HepG2 (cell line): ENCODE measurements around the gene CC2D1A. TPM values are rescaled to one million over a fixed set of nuclear protein-coding genes. Genes with fewer than 3 reads are reported as not detected.
A peak's percentile ranks its signal among the peaks of the same experiment; 100 is the strongest.

Source experiments
- AGO2 ChIP-seq: fragments of 200-400 bp; formaldehyde crosslinking; optimal IDR thresholded peaks from 2 replicates; pipeline ENCODE3; 2017; ENCODE audit warnings: mild to moderate bottlenecking, low read depth, low read length, moderate library complexity
- ATF7-NPFF ChIP-seq: sonication (generic); formaldehyde crosslinking; IDR thresholded peaks from 2 replicates; pipeline ENCODE4 v1.8.1; 2023; ENCODE audit warnings: mild to moderate bottlenecking, low read depth, missing genetic modification reagents, moderate library complexity
- BORCS8-MEF2B ChIP-seq: sonication (generic); formaldehyde crosslinking; IDR thresholded peaks from 2 replicates; pipeline ENCODE4 v1.8.0; 2022; ENCODE audit warnings: mild to moderate bottlenecking, missing genetic modification reagents
- ESRRA ChIP-seq: sonication (generic); formaldehyde crosslinking; IDR thresholded peaks from 2 replicates; pipeline ENCODE4 v1.5.1; 2020; ENCODE audit warnings: mild to moderate bottlenecking, low read depth, missing genetic modification reagents
- GATAD2A ChIP-seq: IDR thresholded peaks from 2 replicates; pipeline ENCODE4 v1.6.1; 2016
- HNRNPL ChIP-seq: fragments of 200-400 bp; formaldehyde crosslinking; IDR thresholded peaks from 2 replicates; pipeline ENCODE4 v1.6.1; 2017; ENCODE audit warnings: mild to moderate bottlenecking, low read depth, low read length
- IRF2 ChIP-seq: IDR thresholded peaks from 2 replicates; pipeline ENCODE4 v1.6.1; 2018; ENCODE audit warnings: missing genetic modification reagents, missing compliant biosample characterization
- KLF6 ChIP-seq: IDR thresholded peaks from 2 replicates; pipeline ENCODE4 v1.8.0; 2016; ENCODE audit warnings: missing biosample characterization, missing genetic modification reagents
- LCORL ChIP-seq, 2 experiments: fragments of 450-650 bp in 1 of 2; sonication (generic) in 1 of 2; formaldehyde crosslinking in 1 of 2; IDR thresholded peaks; 2 replicates each; pipeline versions ENCODE4 v1.5.0 to v1.6.1; 2017 to 2020; ENCODE audit warnings: antibody characterized with exemption in 1 of 2, missing genetic modification reagents in 1 of 2
- RAD21 ChIP-seq: fragments of 450-650 bp; formaldehyde crosslinking; IDR thresholded peaks from 2 replicates; pipeline ENCODE4 v1.5.0; 2020; ENCODE audit warnings: mild to moderate bottlenecking
- SAP130 ChIP-seq: IDR thresholded peaks from 2 replicates; pipeline ENCODE4 v1.6.1; 2016; ENCODE audit warnings: low read depth
- TEAD3 ChIP-seq: optimal IDR thresholded peaks from 2 replicates; pipeline ENCODE3; 2016; ENCODE audit warnings: borderline replicate concordance
- ZBTB10 ChIP-seq: sonication (generic); formaldehyde crosslinking; IDR thresholded peaks from 2 replicates; pipeline ENCODE4 v1.4.0; 2020; ENCODE audit warnings: missing genetic modification reagents, borderline replicate concordance
- ZBTB21 ChIP-seq: sonication (generic); formaldehyde crosslinking; IDR thresholded peaks from 2 replicates; pipeline ENCODE4 v1.4.0; 2020; ENCODE audit warnings: missing genetic modification reagents
- ZBTB7B ChIP-seq: sonication (generic); formaldehyde crosslinking; IDR thresholded peaks from 2 replicates; pipeline ENCODE4 v1.4.0; 2020; ENCODE audit warnings: missing genetic modification reagents
- ZFP62 ChIP-seq: sonication (generic); formaldehyde crosslinking; IDR thresholded peaks from 2 replicates; pipeline ENCODE4 v1.4.0; 2020; ENCODE audit warnings: missing genetic modification reagents
- ZFX ChIP-seq: sonication (generic); formaldehyde crosslinking; IDR thresholded peaks from 2 replicates; pipeline ENCODE4 v1.4.0; 2020; ENCODE audit warnings: mild to moderate bottlenecking, low read depth, missing genetic modification reagents, moderate library complexity
- ZKSCAN1 ChIP-seq: fragments of 150-350 bp; IDR thresholded peaks from 2 replicates; pipeline ENCODE4 v1.6.1; 2014; ENCODE audit warnings: low read length
- ZNF12 ChIP-seq: sonication (generic); formaldehyde crosslinking; IDR thresholded peaks from 2 replicates; pipeline ENCODE4 v1.5.0; 2020; ENCODE audit warnings: missing genetic modification reagents
- ZNF121 ChIP-seq: sonication (generic); formaldehyde crosslinking; IDR thresholded peaks from 2 replicates; pipeline ENCODE4 v1.5.0; 2020; ENCODE audit warnings: mild to moderate bottlenecking, missing genetic modification reagents
- ZNF280D ChIP-seq: sonication (generic); formaldehyde crosslinking; IDR thresholded peaks from 2 replicates; pipeline ENCODE4 v1.5.1; 2020; ENCODE audit warnings: mild to moderate bottlenecking, missing genetic modification reagents
- ZNF615 ChIP-seq: sonication (generic); formaldehyde crosslinking; IDR thresholded peaks from 2 replicates; pipeline ENCODE4 v1.5.0; 2020; ENCODE audit warnings: mild to moderate bottlenecking, missing genetic modification reagents, borderline replicate concordance
- ZNF660 ChIP-seq: sonication (generic); formaldehyde crosslinking; IDR thresholded peaks from 2 replicates; pipeline ENCODE4 v1.5.1; 2020; ENCODE audit warnings: mild to moderate bottlenecking, low read depth, missing genetic modification reagents, borderline replicate concordance
- polyA plus RNA-seq, 8 experiments: library from polyadenylated mRNA; depleted of rRNA in 3 of 8; stranded (reverse) in 7 of 8; unstranded in 1 of 8; fragments of >200 nt; fragmentation: Illumina TruSeq in 4 of 8; extraction: Trizol in 4 of 8; gene quantifications; 2 replicates each; pipeline versions ENCODE4 v1.2.1 to v1.2.3, GENCODE V29; 2011 to 2016; ENCODE audit warnings: low read depth in 4 of 8, missing spikeins in 1 of 8, mixed read lengths in 1 of 8; ENCODE audit not compliant: insufficient read depth in 1 of 8
- total RNA-seq, 5 experiments: library from RNA; depleted of rRNA; stranded (reverse); fragments of >200 nt; fragmentation: Illumina TruSeq; extraction: Trizol; gene quantifications; 2 replicates each; pipeline ENCODE4 v1.2.3, GENCODE V29; 2016; ENCODE audit warnings: low read depth in 1 of 5
- TF ChIP-seq, protein P1 (sequence below): IDR thresholded peaks from 2 replicates; pipeline ENCODE4 v1.6.1; 2016; ENCODE audit warnings: mild to moderate bottlenecking

The CC2D1A gene
- total and polyA plus RNA-seq, 2 of the 13 experiments (the other 11 are each of a cell fraction or from before 2014, with no cell fraction given) = 9.7 to 11.5 TPM

DNA sequence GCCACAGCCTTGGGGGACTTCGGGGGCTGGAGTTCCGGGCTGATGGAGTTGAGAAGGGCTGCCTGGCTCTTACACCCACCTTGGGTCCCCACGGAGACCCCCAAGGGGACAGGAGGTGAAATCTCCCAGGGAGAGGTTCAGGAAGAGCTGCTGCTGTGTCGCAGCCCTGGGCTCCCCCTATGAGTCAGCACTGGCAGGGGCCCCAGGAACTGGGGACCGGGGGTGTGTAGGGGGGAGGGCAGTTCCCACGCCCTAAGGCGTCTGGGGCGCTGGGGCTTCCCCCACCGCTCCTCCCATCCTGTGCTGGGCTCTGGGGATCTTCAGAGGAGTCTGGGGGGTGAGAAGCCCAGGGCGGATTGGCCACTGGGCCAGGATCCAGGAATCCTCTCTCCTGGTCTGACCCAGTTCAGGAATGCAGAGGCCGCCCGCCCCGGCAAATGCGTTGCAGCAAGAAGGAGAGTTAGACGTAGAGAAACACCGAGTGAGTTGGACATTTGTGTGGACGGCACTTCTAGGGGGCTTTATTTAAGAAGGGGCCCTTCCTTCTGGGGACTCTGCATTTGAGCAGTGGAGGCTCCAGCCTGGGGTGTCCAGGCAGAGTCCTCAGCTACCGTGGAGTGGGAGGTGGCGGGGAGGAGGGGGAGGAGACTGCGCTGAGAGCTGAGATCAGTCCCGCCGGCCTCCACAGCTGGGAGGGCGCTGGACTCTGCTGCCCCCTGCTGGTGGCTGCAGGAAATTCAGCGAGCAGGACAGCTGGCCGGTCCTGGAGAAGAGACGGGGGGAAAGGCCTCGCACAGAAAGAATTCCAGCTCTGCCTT is 44.1 kb upstream of the CC2D1A start (continued):
- TF ChIP-seq, protein P1, sequence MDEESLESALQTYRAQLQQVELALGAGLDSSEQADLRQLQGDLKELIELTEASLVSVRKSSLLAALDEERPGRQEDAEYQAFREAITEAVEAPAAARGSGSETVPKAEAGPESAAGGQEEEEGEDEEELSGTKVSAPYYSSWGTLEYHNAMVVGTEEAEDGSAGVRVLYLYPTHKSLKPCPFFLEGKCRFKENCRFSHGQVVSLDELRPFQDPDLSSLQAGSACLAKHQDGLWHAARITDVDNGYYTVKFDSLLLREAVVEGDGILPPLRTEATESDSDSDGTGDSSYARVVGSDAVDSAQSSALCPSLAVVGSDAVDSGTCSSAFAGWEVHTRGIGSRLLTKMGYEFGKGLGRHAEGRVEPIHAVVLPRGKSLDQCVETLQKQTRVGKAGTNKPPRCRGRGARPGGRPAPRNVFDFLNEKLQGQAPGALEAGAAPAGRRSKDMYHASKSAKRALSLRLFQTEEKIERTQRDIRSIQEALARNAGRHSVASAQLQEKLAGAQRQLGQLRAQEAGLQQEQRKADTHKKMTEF (CRISPR knock-in tag) = peak; percentile 56; the same call in 1 of the 2 replicates
- TF ChIP-seq ZBTB21 (no peak), BORCS8-MEF2B (CRISPR knock-in tag) (0 out of 2 replicates have a peak, but pooled peaks have one; percentile 24), TEAD3 (CRISPR knock-in tag) (peak; percentile 45), ZFX (CRISPR knock-in tag) (peak; percentile 56; the same call in 1 of the 2 replicates), ATF7-NPFF (CRISPR knock-in tag) (0 out of 2 replicates have a peak, but pooled peaks have one; percentile 24), AGO2 (no peak), SAP130 (CRISPR knock-in tag) (peak; percentile 45), ZBTB10 (peak; percentile 68; the same call in 1 of the 2 replicates), HNRNPL (0 out of 2 replicates have a peak, but pooled peaks have one; percentile 18), IRF2 (CRISPR knock-in tag) (peak; percentile 79), ZNF121 (CRISPR knock-in tag) (peak; percentile 58; the same call in 1 of the 2 replicates), ZKSCAN1 (0 out of 2 replicates have a peak, but pooled peaks have one; percentile 25), GATAD2A (CRISPR knock-in tag) (peak; percentile 70), ESRRA (no peak), ZBTB7B (CRISPR knock-in tag) (peak; percentile 55), ZNF615 (no peak), ZFP62 (CRISPR knock-in tag) (no peak), ZNF280D (0 out of 2 replicates have a peak, but pooled peaks have one; percentile 63), ZNF660 (CRISPR knock-in tag) (no peak), LCORL (IDR thresholded peaks at IDR 0.05) (no peak), LCORL (CRISPR knock-in tag; IDR thresholded peaks at IDR 0.05) (peak; percentile 75; the same call in 1 of the 2 replicates), KLF6 (CRISPR knock-in tag) (0 out of 2 replicates have a peak, but pooled peaks have one; percentile 51), ZNF12 (CRISPR knock-in tag) (no peak), RAD21 (peak; percentile 97)
